DMS153 treated with DMSO at 0.1 percent for 48 hours (cell line): Measurements from ENCODE around the gene STRIP2.

Source experiments
- DNase-seq: peaks from one replicate; lab custom pipeline; 2025; ENCODE audit not compliant: unreplicated experiment; lab: John Stamatoyannopoulos, UW

The STRIP2 gene

GRCh38 chr7:129489491-129489890 lies 55.3 kb downstream of the STRIP2 start:
- DNase-seq: no peak

GRCh38 chr7:129492391-129492790 lies 58.2 kb downstream of the STRIP2 start:
- no peak for DNase-seq

GRCh38 chr7:129493555-129493954 lies 59.3 kb downstream of the STRIP2 start:
- no peak for DNase-seq

GRCh38 chr7:129494041-129494440 lies 59.8 kb downstream of the STRIP2 start:
- no peak for DNase-seq

GRCh38 chr7:129495987-129496386 lies 61.8 kb downstream of the STRIP2 start:
- DNase-seq: no peak

DNA sequence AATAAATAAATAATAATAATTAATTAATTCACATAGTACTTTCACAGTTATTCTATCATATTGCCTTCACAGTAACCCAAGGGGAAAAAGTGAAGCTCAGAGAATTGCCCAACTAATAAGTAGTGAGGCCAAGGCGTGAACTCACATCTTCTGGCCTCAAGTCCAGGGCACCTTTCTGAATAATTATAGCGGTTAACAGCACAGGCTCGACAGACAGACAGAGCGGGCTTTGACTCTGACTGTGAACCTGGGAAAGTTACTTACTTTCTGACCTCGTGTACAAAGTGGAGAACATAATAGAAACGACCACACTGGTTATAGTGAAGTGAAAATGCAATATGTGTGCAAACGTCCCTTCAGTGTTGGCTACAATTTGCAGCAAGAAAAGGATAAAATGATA lies 62.4 kb downstream of the STRIP2 start:
- no peak for DNase-seq

DNA sequence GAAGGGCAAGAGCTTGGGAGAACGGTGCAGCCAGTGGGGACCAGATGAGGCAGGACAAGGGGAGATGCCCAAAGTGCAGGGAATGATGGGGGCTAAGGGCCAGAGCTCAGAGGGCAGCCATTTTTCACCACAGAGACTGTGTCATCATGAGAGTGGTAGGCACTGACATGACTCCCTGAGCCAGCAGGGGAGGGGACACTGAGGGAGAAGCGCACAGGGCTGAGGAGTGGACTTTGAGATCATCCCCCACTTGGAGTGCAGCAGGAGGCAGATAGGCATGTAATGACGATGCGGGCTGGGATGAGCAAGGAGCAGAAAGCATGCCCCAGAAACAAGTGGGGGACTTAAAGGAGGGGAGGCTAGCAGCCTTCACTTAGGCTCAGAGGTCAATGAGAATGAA lies 62.9 kb downstream of the STRIP2 start:
- no peak for DNase-seq

- DNase-seq: no peak
These were observed 63.8 kb downstream of the STRIP2 start for GRCh38 chr7:129498021-129498420.

DNA sequence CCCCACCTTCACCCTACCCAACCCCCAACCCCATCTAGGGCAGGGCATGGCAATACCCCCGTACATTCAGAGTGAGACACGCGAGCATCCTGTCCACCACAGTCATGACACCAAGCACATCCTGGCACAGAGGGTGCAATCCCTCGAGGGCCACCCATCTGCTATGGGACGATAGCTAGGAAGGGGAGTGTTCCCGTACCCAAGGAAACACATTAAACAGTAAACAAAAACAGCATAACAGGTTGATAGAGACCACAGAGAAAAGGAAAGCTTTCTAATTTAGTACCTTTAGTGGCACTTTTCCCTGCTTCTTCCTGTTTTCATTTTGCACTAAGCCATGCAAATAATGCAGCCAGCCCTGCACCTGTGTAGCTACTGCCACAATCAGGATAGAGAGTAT lies 65.8 kb downstream of the STRIP2 start:
- no peak for DNase-seq

- peak; percentile 25 for DNase-seq
These were observed 67.8 kb downstream of the STRIP2 start, which contains the start of gene SMKR1 for GRCh38 chr7:129501760-129502707. Gene SMKR1 (plus strand): TSS chr7:129502531. CDS start chr7:129502825, 294 bp downstream.

- DNase-seq: no peak
These were observed 68.8 kb downstream of the STRIP2 start for GRCh38 chr7:129502708-129503685.

- DNase-seq: no peak
These were observed 69.5 kb downstream of the STRIP2 start for GRCh38 chr7:129503725-129504124.

DNA sequence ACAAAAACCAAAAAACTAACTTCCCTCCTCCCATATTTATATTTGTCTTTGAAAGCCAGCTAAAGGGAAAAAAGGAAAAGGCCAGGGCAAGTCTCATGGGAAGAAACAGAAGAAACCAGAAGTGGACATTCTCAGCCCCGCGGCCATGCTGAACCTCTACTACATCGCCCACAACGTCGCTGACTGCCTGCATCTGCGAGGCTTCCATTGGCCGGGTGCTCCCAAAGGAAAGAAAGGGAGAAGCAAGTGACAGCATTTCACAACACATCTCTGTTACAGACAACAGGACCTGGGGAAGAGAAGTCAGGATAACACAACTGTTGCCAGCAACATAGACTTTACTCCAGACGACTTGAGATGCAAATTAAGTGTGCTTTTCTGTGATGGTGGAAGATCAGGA lies 78.0 kb downstream of the STRIP2 start:
- no peak for DNase-seq

DNA sequence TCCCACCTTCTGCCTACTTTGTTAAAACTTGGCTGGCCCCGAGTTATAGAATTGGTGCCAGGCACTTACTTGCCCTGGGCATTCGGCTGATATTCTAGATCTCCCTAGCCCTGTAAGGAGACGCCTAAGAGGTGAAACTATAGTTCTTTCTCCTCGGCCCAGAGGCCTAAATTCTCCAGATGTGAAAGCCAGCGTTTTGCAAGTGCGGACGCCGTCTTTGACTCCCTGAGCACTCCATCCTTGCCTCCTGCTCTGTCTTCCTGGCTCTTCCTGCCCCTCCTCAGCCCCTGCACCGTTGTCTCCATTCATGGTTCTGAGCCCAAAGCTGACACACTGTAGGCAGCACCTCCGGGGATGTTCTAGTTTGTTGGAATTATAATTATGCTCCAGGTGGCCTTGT lies 79.3 kb downstream of the STRIP2 start:
- no peak for DNase-seq

DNA sequence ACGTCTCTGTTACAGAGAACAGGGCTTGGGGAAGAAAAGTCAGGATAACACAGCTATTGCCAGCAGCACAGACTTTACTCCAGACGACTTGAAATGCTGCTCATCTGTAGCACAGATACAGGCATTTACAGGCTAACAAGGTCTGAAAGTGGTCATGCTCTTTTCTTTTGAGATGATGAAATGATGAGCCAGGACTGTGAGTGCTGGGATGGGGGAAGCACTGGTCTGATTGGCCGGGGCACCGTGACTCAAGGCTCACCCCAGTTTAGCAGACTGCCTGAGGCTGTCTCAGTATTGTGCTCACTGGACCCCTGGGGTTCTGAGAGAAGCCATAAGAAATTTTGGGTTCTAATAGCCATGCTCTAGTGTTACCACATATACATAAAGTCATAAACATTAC lies 80.5 kb downstream of the STRIP2 start:
- no peak for DNase-seq

DNA sequence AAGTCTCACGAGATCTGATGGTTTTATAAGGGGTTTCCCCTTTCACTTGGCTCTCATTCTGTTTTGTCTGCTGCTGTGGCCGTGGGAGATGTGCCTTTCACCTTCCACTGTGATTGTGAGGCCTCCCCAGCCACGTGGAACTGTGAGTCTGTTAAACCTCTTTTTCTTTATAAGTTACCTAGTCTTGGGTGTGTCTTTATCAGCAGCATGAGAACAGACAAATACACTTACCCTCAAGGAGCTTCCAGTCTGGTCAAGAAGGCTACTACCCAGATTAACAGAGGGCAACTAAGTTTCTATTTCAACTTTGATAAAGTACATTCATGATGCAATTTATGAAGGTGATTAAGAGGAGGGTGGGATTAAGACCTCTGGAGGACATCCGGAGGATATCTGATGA lies 81.1 kb downstream of the STRIP2 start:
- no peak for DNase-seq

DNA sequence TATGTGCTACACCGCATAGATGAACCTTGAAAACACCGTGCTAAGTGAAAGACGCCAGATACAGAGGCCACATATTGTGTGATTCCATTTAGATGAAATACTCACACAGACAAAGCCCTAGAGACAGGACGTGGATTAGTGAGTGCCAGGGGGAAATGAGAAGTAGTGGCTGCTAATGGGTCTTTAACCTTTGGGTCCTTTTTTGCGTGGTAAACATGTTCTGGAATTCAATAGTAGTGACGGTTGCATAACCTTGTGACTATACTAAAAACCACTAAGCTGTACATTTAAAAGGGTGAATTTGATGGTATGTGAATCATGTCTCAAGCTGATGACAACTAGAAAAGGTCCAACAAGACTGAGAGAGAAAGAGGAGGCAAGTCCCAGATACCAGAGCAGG lies 83.7 kb downstream of the STRIP2 start:
- no peak for DNase-seq

- DNase-seq: no peak
These were observed 85.2 kb downstream of the STRIP2 start for GRCh38 chr7:129519464-129519863.

DNA sequence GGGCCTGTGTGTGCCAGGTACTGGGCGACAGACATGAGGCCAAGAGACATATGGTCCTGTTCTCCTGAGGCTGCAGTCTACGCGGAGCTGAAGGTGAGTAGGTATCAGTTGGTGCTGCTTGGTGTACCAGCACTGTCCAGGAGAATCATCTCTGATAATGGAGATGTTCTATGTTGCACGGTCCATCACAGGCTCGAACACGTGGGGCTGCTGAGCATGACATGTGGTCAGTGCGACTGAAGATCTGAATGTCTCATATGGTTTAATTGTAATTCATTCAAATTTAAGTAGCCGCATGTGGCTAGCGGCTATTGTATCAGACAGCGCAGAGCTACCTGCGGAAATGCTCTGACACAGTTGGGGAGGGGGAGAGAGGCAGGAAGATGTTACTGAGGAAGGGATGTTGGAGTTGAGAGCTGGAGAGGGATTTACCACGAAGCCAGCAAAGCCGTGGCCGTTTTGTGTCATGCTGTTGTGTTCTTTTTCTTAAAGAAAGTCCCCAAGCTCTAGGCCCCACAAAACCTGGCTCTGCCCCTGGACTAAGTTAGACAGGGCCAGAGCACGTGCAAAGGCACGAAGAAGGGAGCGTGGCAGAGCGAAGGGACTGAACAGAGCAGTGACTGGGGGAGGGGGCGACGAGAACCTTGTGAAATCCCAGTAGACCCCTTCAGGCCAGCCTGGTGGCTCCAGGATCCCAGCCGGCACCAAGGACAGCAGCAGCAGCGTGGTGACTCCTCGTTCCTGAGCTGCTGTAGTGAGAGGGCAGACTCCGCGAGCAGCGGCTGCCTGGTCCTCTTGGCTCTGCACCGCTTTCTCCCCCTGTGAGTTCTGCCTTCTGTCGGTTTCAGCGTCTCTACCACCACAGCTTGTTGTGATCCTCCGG lies 88.1 kb downstream of the STRIP2 start:
- DNase-seq: no peak

GRCh38 chr7:129522971-129523340 lies 88.7 kb downstream of the STRIP2 start:
- no peak for DNase-seq

DNA sequence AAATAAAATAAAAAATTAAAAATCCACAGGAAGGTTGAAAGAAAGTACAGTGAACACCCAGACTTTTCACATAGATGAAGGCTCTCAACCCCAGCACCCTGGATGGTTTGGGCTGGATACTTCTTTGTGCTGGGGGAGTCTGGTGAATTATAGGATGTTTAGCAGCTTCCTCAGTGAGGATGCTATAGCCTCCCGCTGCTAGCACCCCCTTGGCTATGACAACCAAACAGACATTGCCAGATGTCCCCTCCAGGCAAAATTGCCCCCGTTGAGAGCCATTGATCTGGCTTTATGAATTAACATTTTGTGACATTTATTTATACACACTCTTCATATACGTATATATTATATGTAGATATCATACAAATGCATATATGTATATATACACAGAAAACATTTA lies 89.7 kb downstream of the STRIP2 start:
- DNase-seq: no peak
